Large intestine (tissue), 3 donors: Measurements from ENCODE around the gene UQCRC2. TPM values are rescaled to one million over a fixed set of nuclear protein-coding genes. Genes with fewer than 3 reads are reported as not detected.
"Not testable (repeated sequence)": the region's sequence is repeated elsewhere in the genome, so short reads cannot be mapped to it uniquely, and the experiment has no call there.

Experiments
- DNase-seq, 2 donors: peaks; one replicate each; pipeline versions ENCODE4 v3.0.0 to v3.0.0-alpha.2; 2013
- H3K27ac ChIP-seq: one replicate; pipeline ENCODE4 v1.5.1; 2013; ENCODE audit warnings: low read length
- H3K27me3 ChIP-seq: 2 replicates; pipeline ENCODE4 v1.6.1; 2013; ENCODE audit warnings: low read length; ENCODE audit not compliant: control insufficient read depth, insufficient read depth
- H3K36me3 ChIP-seq: 2 replicates; pipeline ENCODE4 v1.6.1; 2013; ENCODE audit warnings: low read length; ENCODE audit not compliant: control insufficient read depth, insufficient read depth
- H3K4me1 ChIP-seq: one replicate; pipeline ENCODE4 v1.6.1; 2013; ENCODE audit warnings: low read length; ENCODE audit not compliant: control insufficient read depth, insufficient read depth
- H3K4me3 ChIP-seq: one replicate; pipeline ENCODE4 v1.5.1; 2013; ENCODE audit warnings: low read length
- H3K9me3 ChIP-seq: one replicate; pipeline ENCODE4 v1.6.1; 2013; ENCODE audit warnings: mild to moderate bottlenecking, low read depth, low read length, moderate library complexity; ENCODE audit not compliant: control insufficient read depth
- WGBS: methylation state at CpG from one replicate; pipeline ENCODE4 v1.1.5; 2013; ENCODE audit warnings: low lambda C conversion rate; ENCODE audit not compliant: insufficient coverage; 5-methylcytosine and 5-hydroxymethylcytosine counted together
- polyA plus RNA-seq: library from polyadenylated mRNA; unstranded; fragments of 120-200 nt; gene quantifications from one replicate; pipeline ENCODE4 v1.2.1, GENCODE V29; 2013

UQCRC2 gene
- polyA plus RNA-seq, 1 donor = 306 TPM

GRCh38 chr16:21991621-21992020 lies 38.5 kb downstream of the UQCRC2 start:
- Histone ChIP-seq H3K36me3 (no peaks in the 10 kb centered on the region), H3K27me3 (no peaks in the 10 kb centered on the region), H3K9me3 (no peaks in the 10 kb centered on the region), H3K4me3 (no peak overlapping the region), H3K27ac (no peak overlapping the region), H3K4me1 (peaks cover under 1% of the 10 kb centered on the region)
- DNase-seq = no peak
- 80% methylated on average over 1 of the region's 6 CpGs for WGBS

DNA sequence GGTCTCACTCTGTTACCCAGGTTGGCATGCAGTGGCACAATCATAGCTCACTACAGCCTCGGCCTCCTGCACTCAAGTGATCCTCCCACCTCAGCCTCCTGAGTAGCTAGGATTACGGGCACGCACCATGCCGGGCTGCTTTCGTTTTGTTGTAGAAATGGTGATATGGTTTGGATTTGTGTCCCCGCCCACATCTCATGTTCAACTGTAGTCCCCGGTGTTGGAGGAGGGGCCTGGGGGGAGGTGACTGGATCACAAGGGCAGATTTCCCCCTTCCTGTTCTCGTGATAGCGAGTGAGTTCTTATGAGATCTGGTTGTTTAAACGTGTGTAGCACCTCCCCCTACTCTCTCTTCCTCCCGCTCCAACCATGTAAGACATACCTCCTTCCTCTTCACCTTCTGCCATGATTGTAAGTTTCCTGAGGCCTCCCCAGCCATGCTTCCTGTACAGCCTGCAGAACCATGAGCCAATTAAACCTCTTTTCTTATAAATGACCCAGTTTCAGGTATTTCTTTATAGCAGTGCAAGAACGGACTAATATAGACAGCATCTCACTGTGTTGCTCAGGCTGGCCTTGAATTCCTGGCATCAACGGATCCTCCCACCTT lies 41.8 kb downstream of the UQCRC2 start:
- Histone ChIP-seq H3K4me1 (peaks cover 16% of the 10 kb centered on the region), H3K4me3 (no peak overlapping the region), H3K36me3 (no peaks in the 10 kb centered on the region), H3K27me3 (no peaks in the 10 kb centered on the region), H3K27ac (no peak overlapping the region), H3K9me3 (no peaks in the 10 kb centered on the region)
- WGBS = no CpG with 5 or more reads among the region's 13 CpGs
- DNase-seq = no peak

GRCh38 chr16:21996923-21997696 lies 43.9 kb downstream of the UQCRC2 start:
- H3K36me3 ChIP-seq = no peaks in the 10 kb centered on the region
- peak overlapping the region; percentile 80 for H3K27ac ChIP-seq
- H3K9me3 ChIP-seq = no peaks in the 10 kb centered on the region
- WGBS = 59% methylated on average over 3 of the region's 9 CpGs
- H3K4me1 ChIP-seq = peaks cover 16% of the 10 kb centered on the region
- H3K4me3 ChIP-seq = no peak overlapping the region
- no peaks in the 10 kb centered on the region for H3K27me3 ChIP-seq
- DNase-seq = peak in 1 of 2 donors; percentile 35

GRCh38 chr16:21997697-21998480 lies 44.7 kb downstream of the UQCRC2 start:
- H3K9me3 ChIP-seq = no peaks in the 10 kb centered on the region
- H3K27me3 ChIP-seq = no peaks in the 10 kb centered on the region
- H3K4me3 ChIP-seq = no peak overlapping the region
- H3K27ac ChIP-seq = peak overlapping the region; percentile 80
- no peaks in the 10 kb centered on the region for H3K36me3 ChIP-seq
- peak; percentile 65 to 89 for DNase-seq
- 40% methylated on average over 1 of the region's 7 CpGs for WGBS
- peaks cover 16% of the 10 kb centered on the region for H3K4me1 ChIP-seq

DNA sequence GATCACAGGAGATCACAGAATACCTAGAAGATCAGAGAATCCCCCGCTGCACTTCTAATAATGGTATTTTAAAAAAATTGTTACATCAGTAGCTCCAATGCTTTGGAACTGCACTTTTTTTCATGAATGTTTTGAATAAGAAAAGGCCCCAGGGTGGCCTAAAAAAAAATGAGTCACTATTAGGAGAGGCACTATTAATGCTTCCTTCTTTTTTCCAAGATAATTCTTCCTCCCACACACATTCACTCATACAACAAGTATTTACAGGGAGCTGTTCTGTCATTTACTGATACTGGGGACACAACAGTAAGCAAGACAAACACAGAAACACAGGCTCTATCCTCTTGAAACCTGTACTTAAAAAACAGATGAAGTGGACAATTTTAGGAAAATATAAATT lies 48.4 kb downstream of the UQCRC2 start:
- H3K27ac ChIP-seq = no peak overlapping the region
- peaks cover 15% of the 10 kb centered on the region for H3K4me1 ChIP-seq
- no peaks in the 10 kb centered on the region for H3K36me3 ChIP-seq
- no peaks in the 10 kb centered on the region for H3K27me3 ChIP-seq
- no peaks in the 10 kb centered on the region for H3K9me3 ChIP-seq
- H3K4me3 ChIP-seq = no peak overlapping the region
- DNase-seq = no peak
- WGBS = no CpG with 5 or more reads among the region's 1 CpG

DNA sequence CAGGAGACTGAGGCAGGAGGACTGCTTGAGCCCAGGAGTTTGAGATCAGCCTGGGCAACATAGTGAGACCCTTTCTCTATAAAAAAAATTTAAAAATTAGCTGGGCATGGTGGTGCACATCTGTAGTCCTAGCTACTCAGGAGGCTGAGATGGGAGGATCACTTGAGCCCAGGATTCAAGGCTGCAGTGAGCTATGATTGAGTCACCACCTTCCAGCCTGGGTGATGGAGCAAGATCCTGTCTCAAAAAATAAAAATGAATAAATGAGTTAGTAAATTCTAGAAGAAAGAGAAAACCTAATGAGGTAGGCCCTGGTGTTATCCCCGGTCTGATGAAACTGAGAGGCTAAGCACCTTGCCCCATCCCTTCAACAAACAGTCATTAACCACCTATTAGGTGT lies 48.9 kb downstream of the UQCRC2 start:
- H3K27me3 ChIP-seq, DNase-seq, H3K27ac ChIP-seq, H3K9me3 ChIP-seq, H3K4me3 ChIP-seq, H3K36me3 ChIP-seq: not testable (repeated sequence)
- WGBS = no CpG with 5 or more reads among the region's 1 CpG
- peaks cover 14% of the 10 kb centered on the region for H3K4me1 ChIP-seq

DNA sequence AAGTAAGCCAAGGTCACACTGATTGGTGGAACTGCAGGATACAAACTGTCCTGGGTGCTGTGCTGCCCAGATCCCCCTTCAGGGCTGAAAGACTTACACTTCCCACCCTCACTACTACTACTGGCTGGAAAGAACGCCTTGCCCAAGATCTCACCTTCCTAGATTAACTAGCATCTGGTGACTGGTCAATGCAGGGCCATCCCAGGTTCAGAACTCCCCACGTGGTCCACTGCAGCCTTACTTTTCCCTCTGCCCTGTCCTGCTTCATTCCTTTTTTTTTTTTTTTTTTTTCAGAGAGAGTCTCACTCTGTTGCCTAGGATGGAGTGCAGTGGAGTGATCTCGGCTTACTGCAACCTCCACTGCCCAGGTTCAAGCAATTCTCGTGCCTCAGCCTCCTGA lies 50.0 kb downstream of the UQCRC2 start:
- Histone ChIP-seq H3K27ac (no peak overlapping the region), H3K36me3 (no peaks in the 10 kb centered on the region), H3K4me3 (no peak overlapping the region), H3K9me3 (no peaks in the 10 kb centered on the region), H3K4me1 (peaks cover 4% of the 10 kb centered on the region), H3K27me3 (no peaks in the 10 kb centered on the region)
- no peak for DNase-seq
- whole genome bisulfite sequencing = no CpG with 5 or more reads among the region's 4 CpGs

DNA sequence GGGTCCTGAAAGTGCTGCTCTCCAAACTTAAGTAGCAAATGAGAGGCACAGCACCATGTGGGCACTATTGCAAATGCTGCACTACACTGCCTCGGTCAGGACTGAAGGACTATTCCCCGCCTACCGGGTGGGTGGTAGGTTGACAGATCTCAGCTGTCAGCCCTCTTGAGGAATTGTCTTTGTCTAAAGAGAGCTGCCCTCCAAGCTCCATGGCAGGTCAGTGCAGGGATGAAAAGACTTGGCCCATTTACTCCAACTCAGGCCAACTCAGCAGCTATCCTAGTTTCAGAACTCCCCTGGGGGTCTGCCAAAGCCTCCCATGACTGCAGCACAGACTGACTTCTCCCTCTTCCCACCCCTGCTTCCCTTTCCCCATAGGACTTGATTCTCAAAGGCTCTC lies 51.2 kb downstream of the UQCRC2 start:
- no peaks in the 10 kb centered on the region for H3K36me3 ChIP-seq
- no peak for DNase-seq
- H3K4me3 ChIP-seq = no peak overlapping the region
- no peak overlapping the region for H3K27ac ChIP-seq
- no peaks in the 10 kb centered on the region for H3K27me3 ChIP-seq
- peaks cover 4% of the 10 kb centered on the region for H3K4me1 ChIP-seq
- no CpG with 5 or more reads among the region's 3 CpGs for WGBS
- no peaks in the 10 kb centered on the region for H3K9me3 ChIP-seq

DNA sequence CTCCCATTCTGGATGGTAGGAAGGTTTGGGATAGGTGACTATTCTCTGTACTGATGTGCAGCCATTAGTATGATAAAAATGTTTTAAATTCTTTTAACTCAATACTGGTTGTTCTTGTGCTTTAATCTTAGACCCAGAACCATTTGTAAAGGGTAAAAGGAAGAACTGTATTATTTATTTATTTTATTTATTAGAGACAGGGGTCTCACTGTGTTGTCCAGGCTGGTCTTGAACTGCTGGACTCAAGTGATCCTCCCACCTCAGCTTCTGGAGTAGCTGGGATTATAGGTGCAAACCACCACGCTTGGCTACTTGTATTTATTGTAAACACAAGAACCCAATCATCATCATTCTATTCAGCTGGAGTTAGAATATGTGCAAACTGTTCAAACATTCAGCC lies 52.6 kb downstream of the UQCRC2 start:
- H3K36me3 ChIP-seq = no peaks in the 10 kb centered on the region
- no peak for DNase-seq
- WGBS = no CpG with 5 or more reads among the region's 1 CpG

DNA sequence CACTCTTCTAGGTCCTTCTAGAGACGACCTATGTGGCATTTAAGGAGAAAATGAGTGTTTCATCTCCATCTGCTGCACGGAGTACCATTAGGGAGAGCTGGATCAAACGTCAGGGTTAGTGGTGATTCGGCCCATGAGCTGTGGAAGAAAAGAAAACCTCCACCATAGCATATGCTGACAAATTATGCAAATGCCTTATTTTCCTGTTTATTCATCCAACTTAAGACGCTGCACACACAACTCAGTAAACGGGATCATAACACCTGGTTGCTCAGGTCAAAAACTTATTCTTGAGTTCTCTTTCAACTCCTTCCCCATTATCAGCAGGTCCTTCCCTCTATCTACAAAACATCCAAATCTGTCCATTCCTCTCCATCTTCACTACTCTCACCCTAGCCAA lies 53.5 kb downstream of the UQCRC2 start:
- Histone ChIP-seq H3K4me1 (peaks cover 4% of the 10 kb centered on the region), H3K4me3 (no peak overlapping the region), H3K27me3 (no peaks in the 10 kb centered on the region), H3K9me3 (no peaks in the 10 kb centered on the region), H3K27ac (no peak overlapping the region), H3K36me3 (no peaks in the 10 kb centered on the region)
- DNase-seq = no peak
- WGBS = 100% methylated on average over 1 of the region's 6 CpGs

More for the DNA sequence above, 52.6 kb downstream of the UQCRC2 start:
- H3K27me3 ChIP-seq = no peaks in the 10 kb centered on the region
- peaks cover 4% of the 10 kb centered on the region for H3K4me1 ChIP-seq
- H3K27ac ChIP-seq = no peak overlapping the region
- no peak overlapping the region for H3K4me3 ChIP-seq
- H3K9me3 ChIP-seq = no peaks in the 10 kb centered on the region
